Uterus (tissue), 2 donors: ENCODE measurements around the gene STAG1.

Experiments
- CTCF ChIP-seq, 4 experiments: fragments of 200-600 bp in 2 of 4; fragments of 450-650 bp in 2 of 4; sonication (generic) in 2 of 4; IDR thresholded peaks; one replicate each; pipeline ENCODE4 v1.5.1; 2016 to 2019; ENCODE audit warnings: antibody characterized with exemption in 4 of 4, mild to moderate bottlenecking in 2 of 4, moderate library complexity in 1 of 4
- POLR2A ChIP-seq, 2 donors: fragments of 450-650 bp; IDR thresholded peaks; one replicate each; pipeline ENCODE4 v1.6.1; 2016; ENCODE audit warnings: antibody characterized with exemption in 2 of 2, mild to moderate bottlenecking in 1 of 2, moderate library complexity in 1 of 2

- TF ChIP-seq CTCF (IDR thresholded peaks at IDR 0.05) = no peak
- no peak for TF ChIP-seq POLR2A (IDR thresholded peaks at IDR 0.05)
Observed at GRCh38 chr3:136543385-136543784, 208.8 kb downstream of the STAG1 start.
